HG03575 (cell line): ENCODE measurements around the gene GALT.
"Not testable (repeated sequence)": the region's sequence is repeated elsewhere in the genome, so short reads cannot be mapped to it uniquely, and the experiment has no call there.

Experiments
- ATAC-seq: cut with Tn5 transposase; IDR thresholded peaks from one replicate; pipeline ENCODE4 v1.9.1; 2021; ENCODE audit not compliant: unreplicated experiment, insufficient number of reproducible peaks, low FRiP score; ENCODE audit errors: extremely low read depth

GALT gene

DNA sequence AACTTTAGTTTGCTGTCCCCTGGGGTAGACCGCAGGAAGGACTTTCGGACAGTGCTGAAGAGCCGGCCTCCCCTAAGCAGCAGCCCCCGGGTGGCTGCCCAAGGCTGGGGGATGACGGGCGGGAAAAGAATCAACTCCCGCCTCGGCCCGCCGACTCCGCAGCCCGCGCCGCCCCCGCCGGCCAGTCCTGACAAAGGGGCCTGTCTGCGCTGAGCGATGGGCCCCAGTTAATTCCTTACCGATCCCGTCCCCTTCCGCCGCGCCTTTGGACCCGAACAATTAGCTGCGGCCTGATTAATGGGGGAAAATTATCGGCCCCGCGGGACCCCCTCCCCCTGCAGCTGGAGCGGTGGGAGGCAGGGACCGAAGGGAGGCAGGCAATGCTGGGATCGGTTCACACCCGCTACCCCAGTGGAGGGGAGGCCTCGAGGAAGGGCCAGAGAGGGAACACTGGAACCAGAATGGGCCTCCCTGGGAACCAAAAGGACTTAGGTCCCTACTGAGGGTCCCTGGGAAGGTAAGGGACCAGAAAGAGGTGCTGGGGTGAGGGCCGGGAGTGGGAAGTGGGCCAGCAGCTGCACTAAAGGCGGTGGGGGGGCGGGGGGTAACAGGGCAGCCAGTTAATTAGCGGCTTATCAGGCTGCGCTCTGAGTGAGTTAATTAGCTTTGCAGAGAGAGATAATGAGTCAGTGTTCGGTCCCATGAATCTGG, 21.8 kb upstream of the GALT start:
- no peak for ATAC-seq

DNA sequence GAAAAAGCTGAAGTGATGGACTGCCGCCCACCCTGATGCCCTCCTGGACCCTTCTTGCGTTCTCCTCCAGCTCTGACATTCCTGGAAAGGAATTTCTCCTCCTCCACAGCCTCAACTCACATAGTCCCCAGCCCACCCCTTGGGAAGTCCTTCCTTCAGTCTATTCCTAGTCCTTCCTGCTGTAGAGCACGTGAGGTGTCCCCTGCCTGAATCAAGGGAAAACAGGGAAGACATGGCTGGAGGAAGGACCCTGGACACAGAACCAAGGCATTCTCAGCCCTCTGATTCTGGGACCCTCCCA, 21.3 kb upstream of the GALT start:
- ATAC-seq, result no peak

DNA sequence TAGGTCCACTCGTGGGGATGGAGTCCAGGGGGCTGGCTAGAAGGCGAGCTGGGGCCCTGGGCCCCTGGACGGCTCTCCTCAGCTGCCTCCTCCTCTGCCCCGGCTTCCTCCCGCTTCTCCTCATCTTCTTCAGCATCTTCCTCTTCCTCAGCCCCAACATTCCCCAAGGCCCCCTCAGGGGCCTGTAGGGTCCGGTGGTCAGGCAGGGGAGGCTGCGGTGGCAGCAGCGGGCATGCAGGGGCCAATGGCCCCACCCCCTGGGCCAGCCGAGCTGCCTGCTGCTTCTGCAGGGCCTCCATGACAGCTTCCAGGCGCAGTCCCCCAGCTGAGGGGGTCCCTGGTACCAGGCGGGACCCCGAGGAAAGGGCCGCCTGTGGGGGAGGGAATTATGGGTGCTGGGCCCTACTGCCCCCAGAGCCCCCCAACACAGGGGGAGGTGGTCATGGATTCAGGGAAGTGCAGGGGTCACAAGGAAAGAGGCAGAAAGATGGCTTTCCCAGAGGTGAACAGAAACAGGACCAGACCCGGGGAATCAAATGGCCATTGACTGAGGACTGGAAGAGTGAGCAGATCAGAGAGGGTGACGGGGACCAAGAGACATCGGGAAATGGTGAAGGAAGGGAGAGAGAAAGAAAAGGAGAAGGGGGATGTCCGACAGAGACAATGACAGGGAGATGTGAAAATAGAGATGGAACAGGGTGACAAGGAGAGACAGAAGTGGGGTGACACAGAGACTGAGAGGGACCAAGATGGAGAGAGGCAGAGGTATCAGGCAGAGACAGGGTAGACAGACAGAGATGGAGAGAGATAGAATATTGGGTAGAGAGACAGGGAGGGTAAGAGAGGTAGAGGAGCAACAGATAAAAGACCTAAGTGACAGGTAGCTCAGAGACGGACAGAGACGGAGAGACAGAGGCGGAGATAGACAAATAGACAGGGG, 18.5 kb upstream of the GALT start:
- no peak for ATAC-seq

DNA sequence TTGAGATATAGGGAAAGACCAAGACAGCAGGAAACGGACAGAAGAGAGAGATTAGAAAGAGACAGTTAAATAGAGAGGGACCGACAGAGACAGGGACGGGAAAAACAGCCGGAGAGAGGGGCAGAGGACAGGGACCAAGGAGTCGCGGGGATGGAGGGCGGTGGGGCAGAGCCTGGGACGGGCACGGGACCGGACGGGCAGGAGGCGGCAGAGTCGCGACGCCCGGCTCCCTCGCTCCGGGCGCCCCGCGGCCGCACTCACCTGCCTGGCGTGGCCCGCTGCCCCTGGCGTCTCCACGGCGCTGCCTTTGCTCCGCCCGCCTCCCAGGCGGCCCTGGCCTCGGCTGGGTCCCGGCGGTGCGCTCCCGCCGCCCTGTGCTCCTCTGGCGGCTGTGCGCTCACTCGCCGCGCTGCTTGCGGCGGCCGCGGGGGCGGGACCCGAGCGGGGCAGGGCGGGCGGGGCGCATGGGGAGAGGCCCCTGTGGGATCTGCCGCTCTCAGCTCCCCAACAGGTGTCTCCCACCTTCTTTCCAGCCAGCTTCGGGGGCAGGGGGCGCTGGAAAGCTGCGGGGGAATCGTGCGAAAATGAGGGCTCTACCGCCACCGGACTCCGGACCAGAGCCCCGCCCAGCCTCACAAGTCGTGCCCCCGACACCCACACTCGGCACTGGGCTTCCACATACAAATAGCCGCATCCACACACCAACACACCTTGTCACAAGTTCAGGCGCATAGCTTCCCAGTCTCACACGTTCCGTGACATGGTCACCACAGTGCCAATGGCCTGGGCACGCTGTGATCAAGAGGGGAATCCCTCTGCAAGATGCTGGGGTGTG, 17.6 kb upstream of the GALT start, which contains the start of gene ARID3C:
Gene ARID3C, minus strand, starts transcription at position 411 of the 835 bp plus-strand sequence. CDS start 1,052 bp downstream, outside the sequence.
- ATAC-seq, result no peak

DNA sequence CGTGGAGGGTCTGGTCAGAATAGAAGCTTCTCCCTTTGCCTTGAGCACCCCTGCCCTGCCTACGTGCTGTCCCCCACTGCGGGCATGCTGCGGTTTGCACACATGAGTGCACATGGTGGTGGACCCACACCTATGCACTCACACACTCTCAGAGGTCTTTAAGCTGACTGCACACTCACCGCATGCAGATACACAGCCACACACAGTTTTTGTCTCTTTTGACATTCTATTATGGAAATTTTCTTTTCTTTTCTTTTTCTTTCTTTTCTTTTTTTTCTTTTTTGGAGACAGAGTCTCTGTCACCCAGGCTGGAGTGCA, 17.0 kb upstream of the GALT start:
- ATAC-seq, result no peak

DNA sequence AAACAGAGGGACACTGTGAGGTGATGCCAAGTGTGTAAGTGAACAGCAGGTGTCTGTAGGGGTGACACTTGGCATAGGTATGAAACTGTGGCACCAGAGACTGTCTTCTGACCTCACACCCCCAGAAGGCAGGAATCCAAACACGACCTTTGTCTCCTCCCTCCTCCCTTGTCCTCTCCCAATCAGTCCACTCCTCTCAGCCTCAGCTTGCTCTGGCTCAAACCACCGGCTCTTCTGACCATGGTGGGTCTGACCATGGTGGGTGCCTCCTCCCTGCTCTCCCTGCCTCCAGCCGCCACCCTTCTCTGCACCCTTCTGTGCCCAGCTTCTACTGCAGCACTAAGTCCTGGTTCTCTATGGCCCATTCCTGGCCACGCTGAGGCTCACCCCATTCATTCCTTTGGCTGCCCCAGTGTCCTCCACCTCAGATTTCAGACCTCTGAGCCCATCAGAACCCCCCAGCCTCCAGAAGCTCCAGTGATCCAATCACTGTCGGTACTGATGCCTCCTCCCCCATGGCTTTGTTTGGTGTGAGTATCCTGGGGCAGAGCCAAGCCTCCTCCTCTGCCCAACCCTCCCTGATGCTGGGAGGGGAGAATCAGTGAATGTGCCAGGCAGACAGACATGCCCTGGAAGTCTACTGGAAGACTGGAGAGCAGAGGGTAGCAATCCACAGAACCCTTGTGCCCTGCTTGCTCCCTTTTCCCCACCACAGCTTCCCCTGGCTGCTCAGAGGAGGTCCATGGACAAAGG, 15.9 kb upstream of the GALT start:
- no peak for ATAC-seq

DNA sequence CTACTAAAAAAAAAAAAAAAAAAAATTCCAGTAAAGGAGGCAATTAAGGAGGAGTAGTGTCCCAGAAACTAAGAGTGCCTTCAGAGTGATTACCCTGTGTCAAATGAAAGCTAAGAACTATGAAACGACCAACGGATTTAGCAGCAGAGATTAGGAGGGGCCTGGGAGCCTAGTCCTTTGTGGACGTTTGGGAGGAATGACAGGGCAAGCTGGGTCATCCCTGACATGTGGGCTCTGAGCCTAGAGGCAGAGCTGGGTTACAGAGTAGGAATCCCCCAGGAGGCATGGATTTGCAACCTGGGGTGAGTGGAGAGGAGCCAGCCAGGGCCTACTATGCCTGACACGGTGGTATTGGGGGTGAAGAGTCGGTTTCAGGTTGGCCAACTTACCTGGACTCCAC, 13.3 kb upstream of the GALT start:
- no peak for ATAC-seq

DNA sequence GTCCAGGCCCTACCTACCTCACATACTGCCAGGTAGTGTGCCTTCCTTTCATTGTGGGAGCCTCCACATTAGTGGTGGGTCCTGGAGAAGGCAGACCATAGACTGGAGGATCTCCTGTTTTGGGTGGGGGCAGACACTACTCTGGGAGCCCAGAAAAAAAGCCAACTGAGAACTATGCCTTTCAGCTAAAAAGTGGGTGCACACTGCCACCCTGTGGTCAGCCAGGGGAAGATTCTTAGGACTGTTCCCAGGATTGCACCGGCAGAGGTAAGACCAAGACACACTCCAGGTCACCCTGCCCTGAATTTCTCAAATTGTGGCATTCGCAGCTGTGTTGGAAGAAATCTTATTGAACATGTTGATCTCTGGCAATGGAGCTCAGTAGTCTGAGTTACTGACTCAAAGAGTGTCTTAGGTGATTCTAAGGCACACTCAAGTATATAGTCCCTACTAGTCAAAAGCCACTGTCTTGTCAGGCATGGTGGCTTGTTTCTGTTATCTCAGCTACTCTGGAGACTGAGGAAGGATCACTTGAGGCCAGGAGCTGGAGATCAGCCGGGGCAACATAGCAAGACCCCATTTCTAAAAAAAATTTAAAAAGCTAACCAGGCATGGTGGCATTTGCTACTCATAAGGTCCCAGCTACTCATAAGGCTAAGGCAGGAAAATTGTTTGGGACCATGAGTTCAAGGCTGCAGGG, 12.5 kb upstream of the GALT start:
- no peak for ATAC-seq

DNA sequence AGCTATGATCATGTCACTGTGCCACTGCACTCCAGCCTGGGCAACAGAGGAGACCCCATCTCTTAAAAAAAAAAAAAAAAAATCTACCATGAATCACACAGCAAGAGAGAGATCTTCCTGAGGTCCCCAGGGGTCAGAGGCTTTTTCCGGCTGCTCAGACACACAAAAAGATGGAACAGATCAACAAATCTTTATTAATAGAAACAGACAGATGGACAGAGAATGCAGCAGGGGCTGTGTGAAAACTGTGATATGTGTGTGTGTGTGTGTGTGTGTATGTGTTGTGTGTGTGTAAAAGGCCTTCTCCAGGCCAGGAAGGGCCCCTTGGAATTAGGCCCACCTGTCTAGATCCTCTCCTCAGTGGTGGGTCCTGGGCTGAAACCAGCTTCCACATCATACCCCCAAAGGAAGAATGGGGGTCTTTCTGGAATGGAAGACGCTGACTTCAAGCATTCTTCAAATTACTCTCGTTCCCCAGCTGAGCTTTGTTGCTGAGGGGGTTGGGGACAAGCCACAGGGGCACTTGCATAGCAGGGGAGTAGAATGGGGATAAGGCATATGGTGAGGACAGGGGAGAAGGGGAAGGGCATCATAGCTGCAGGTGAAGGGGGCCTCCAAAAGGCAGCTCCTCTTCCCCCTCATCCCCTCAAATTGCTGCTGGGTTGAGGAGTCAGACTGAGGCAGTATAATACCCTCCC, 11.8 kb upstream of the GALT start:
- ATAC-seq, result no peak

DNA sequence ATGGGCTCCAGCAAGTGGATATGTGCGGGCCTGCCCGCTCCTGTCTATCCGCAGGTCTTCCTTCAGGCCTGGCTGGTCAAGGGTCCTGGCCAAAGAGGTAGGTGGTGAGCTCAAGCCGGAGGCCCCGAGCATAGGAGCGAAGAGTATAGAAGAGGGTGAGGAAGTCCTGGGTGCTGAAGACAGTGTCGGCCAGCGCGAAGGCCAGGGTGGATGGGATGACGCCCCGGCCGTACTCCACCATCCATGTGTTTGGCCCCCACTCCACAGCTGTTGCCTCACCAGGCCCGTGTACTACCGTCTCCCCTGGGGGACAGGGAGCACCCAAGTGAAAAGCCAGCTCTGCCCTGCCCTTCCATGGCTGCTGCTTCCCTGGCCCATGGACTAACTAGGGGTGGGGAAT, 10.9 kb upstream of the GALT start:
- ATAC-seq, result no peak

DNA sequence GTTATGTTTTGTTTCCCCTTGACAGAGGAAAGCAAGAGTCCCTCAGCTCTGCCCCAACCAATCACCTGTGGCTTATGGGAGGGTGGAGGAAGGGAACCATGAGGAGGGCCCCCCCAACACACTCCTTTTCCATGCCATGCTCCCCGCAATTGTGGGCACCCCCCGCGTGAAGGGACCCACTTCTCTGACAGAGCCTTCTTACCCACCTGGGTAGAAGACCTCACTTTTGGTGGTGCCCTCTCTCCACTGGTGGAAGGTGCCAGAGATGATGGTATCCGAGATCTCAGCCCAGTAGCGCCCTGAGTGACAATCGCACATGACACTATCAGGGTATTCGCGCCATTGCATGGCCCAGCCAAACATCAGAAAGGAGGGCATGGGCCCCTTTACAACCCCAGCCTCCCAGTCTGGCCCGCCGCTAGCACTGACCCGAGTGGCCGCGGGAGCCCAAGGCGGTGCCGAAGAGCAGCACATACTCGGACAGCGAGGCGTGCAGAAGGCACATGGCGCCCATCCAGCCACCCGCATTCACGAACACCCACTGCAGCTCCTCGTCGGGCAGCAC, 9.6 kb upstream of the GALT start:
- no peak for ATAC-seq

DNA sequence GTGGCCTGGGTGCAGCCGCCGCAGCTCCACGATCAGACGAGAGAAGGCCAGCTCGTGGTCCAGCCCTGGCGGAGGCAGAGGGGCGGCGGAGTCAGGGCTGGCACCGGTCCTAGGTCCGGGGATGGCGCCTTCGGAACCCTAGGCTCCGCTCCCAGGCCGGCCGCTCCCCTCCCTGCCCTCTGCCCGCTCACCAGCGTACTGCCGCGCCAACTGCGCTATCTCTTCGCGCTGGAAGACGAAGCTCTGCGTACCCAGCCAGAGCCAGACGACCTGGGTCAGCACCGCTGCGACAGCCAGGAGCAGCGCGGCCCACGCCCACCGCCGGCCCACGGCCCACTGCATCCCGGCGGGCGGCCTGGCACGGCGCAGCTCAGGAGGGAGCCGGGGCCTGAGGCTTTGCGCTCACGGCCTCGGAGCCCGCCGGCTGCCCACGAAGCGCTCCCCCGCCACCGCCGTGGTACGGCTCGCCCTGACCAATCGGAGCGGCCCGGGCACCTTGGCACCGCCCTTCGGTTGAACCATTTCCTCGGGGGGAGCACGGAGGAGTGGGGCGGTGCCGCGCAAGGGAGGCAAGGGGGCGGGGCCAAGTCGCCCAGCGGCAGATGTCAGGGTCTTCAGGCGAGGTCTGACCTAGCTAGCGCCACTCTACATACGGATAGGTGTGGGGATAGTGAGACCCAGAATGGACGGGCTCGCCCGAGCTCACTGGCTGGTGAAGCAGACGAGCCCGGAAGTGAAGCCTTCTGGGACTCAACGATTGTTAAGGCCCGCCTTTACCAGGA, 8.9 kb upstream of the GALT start, which contains the start of gene SIGMAR1:
Gene SIGMAR1, minus strand, starts transcription at position 432 of the 782 bp plus-strand sequence. Its CDS starts 90 bp downstream, at position 342.
- ATAC-seq, result peak; percentile 56

DNA sequence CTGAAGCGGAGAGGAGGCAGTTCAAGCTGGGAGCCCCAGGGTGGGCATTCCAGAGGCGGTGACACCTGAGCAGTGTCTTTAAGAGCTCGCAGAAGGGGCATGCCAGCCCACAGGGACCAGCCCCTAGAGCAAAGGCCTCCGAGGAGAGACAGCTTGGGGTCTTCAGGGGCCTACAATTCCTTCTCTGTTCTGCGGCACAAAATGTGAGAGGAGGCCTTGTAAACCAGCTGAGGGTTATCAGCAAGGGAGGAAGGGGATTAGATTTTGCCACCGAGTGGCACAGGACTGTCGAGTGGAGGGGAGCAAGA, 8.4 kb upstream of the GALT start:
- ATAC-seq, result no peak

DNA sequence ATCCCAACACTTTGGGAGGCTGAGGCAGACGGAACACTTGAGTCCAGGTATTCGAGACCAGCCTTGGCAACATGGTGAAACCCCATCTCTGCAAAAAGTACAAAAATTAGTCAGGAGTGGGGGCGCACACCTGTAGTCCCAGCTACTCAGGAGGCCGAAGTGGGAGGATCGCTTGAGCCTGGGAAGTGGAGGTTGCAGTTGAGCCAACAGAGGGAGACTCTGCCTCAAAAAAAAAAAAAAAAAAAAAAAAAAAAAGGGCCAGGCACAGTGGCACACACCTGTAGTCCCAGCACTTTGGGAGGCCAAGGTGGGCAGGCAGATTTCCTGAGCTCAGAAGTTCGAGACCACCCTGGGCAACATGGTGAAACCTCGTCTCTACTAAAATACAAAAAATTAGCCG, 7.2 kb upstream of the GALT start:
- not testable (repeated sequence) for ATAC-seq

DNA sequence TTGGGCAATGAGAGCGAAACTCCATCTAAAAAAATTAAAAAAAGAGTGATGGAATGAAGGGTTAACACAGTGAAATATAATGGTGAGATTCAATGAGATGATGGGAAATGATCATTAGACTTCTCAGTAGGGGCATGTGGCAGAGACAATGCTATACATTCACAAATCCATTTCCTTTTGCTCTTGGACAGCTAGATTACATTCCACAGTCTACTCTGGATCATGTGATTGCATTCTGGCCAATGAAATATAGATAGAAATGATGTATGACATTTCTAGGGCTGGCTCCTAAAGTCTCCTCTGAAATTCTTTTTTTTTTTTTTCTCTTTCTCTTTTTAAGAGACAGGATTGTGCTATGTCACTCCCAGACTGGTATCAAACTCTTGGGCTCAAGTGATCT, 3.8 kb upstream of the GALT start:
- no peak for ATAC-seq

DNA sequence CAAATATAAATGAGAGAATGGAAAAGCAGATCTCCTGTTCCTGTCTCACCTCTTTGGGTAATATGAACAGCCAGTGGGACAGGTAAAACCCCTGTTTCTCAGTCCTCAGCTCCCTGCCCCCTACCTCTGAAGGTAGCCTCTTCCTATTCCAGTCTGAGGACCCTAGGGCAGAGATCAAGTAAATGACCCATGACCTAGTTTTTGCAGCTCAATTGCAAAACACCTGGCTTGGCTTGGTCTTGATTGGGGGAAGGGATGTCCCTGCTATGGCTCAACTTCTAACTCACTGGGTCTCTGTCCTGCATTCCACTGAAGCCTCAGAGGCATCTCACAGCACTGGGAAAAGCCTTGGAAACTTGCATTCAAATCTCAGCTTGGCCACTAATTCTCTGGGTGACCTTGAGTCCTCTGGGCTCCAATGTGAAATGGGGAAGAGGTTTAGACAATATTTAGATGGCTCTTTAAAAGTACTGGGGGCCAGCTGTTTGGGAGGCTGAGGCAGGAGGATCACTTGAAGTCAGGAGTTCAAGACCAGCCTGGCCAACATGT, 1.6 kb upstream of the GALT start:
- no peak for ATAC-seq

DNA sequence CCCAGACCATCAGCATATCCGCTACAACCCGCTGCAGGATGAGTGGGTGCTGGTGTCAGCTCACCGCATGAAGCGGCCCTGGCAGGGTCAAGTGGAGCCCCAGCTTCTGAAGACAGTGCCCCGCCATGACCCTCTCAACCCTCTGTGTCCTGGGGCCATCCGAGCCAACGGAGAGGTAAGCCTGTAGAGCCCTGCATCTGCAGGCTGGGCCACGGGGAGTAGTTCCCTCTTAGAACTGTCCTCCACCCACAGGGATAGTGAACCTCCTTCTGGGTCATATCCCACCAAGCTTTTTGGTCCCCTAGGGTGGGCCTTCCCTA, 569 bp downstream of the GALT start:
- ATAC-seq, result no peak
